Ovary (tissue), 9 donors: ENCODE measurements around the gene LAMTOR4. TPM values are rescaled to one million over a fixed set of nuclear protein-coding genes. Genes with fewer than 3 reads are reported as not detected.

ENCODE experiments used
- DNase-seq, 5 donors: peaks; one replicate each; pipeline ENCODE4 v3.0.0-alpha.2; 2019 to 2020
- H3K27ac ChIP-seq, 2 donors: fragments of 200-600 bp; one replicate each; pipeline versions ENCODE4 v1.5.1 to v1.8.0; 2019 to 2022
- H3K27me3 ChIP-seq: fragments of 200-600 bp; one replicate; pipeline ENCODE4 v1.8.0; 2022
- H3K36me3 ChIP-seq: fragments of 200-600 bp; sonication (generic); one replicate; pipeline ENCODE4 v1.5.1; 2019
- H3K4me1 ChIP-seq: one replicate; pipeline ENCODE4 v1.8.1; 2013; ENCODE audit warnings: mild to moderate bottlenecking, moderate library complexity; ENCODE audit not compliant: insufficient read depth
- H3K4me3 ChIP-seq: fragments of 200-600 bp; sonication (generic); one replicate; pipeline ENCODE4 v1.5.1; 2017
- H3K9me3 ChIP-seq, 2 donors: fragments of 200-600 bp in 1 of 2; sonication (generic) in 1 of 2; one replicate each; pipeline versions ENCODE4 v1.5.1 to v1.8.1; 2013 to 2019; ENCODE audit warnings: mild to moderate bottlenecking in 1 of 2, moderate library complexity in 1 of 2
- CTCF ChIP-seq, 3 donors: fragments of 450-650 bp in 2 of 3; fragments of 200-600 bp in 1 of 3; IDR thresholded peaks; one replicate each; pipeline versions ENCODE4 v1.5.1 to v1.8.0; 2016 to 2022; ENCODE audit warnings: antibody characterized with exemption in 3 of 3, mild to moderate bottlenecking in 1 of 3
- EP300 ChIP-seq: sonication (generic); formaldehyde crosslinking; IDR thresholded peaks from one replicate; pipeline ENCODE4 v1.6.1; 2017; ENCODE audit warnings: antibody characterized with exemption
- POLR2A ChIP-seq: fragments of 450-650 bp; IDR thresholded peaks from one replicate; pipeline ENCODE4 v1.6.1; 2017; ENCODE audit warnings: antibody characterized with exemption, mild to moderate bottlenecking, moderate library complexity
- WGBS, 3 donors: extraction: QIAGEN DNeasy Blood & Tissue Kit in 1 of 3; methylation state at CpG; one replicate each; pipeline versions ENCODE4 v1.1.5 to v1.1.7; 2013 to 2017; 5-methylcytosine and 5-hydroxymethylcytosine counted together
- intact Hi-C, 4 donors: fragments of 100-400 bp; cut with DNase I; formaldehyde crosslinking; loops; one replicate each; pipeline versions ENCODE4 v1.11.0 to v1.15.1; 2022 to 2023
- polyA plus RNA-seq, 2 donors: library from polyadenylated mRNA; stranded (reverse); fragments of 200-250 nt in 1 of 2; fragments of 350-450 nt in 1 of 2; fragmentation: Illumina TruSeq in 1 of 2; extraction: RNeasy Lipid Tissue Mini Kit (QIAGEN cat#74804) in 1 of 2; gene quantifications; one replicate each; pipeline ENCODE4 v1.2.3, GENCODE V29; 2013 to 2014
- total RNA-seq, 7 donors: library from RNA; depleted of rRNA in 2 of 7; stranded (reverse); fragments of >200 nt in 2 of 7; fragmentation: NEBNext Ultra II Directional in 3 of 7; extraction: Animal tissue kit (Norgen Biotek cat#: 25700) in 3 of 7; gene quantifications; one replicate each; pipeline versions ENCODE4 v1.1.0 to v1.2.4, GENCODE V29; 2016 to 2023
- donor health status: DM: no; HTN: no; CAD: no; lungs with moderate emphysema.
- donor health status: DM: no; HTN: no; CAD: no.
- donor health status: Bipolar disorder and iron deficiency.
- donor health status: DM: yes; HTN: yes; CAD: no.
- donor health status: DM: no; HTN: no; CAD: no.
- donor health status: DM: yes; HTN: yes; CAD: no.

Gene LAMTOR4
- total and polyA plus RNA-seq, 9 donors = 10.3 to 246 (median 108) TPM

GRCh38 chr7:100111914-100112313 lies 36.8 kb upstream of the LAMTOR4 start:
- Histone ChIP-seq H3K4me1 (no peaks in the 10 kb centered on the region), H3K4me3 (no peak overlapping the region)
- 81 to 85% (median 85%) methylated on average over 13 of the region's 13 CpGs for WGBS, 3 donors

GRCh38 chr7:100115026-100115425 lies 33.7 kb upstream of the LAMTOR4 start:
- Histone ChIP-seq H3K27ac (no peak overlapping the region), H3K9me3 (no peaks in the 10 kb centered on the region), H3K27me3 (no peaks in the 10 kb centered on the region), H3K4me3 (no peak overlapping the region), H3K4me1 (no peaks in the 10 kb centered on the region), H3K36me3 (no peaks in the 10 kb centered on the region)
- no peak for DNase-seq
- intact Hi-C loops = no loop called here
- 88 to 95% (median 92%) methylated on average over 7 of the region's 7 CpGs for WGBS, 3 donors
- TF ChIP-seq POLR2A = no peak
- TF ChIP-seq EP300 = no peak
- TF ChIP-seq CTCF (IDR thresholded peaks at IDR 0.05) = no peak

More at GRCh38 chr7:100111914-100112313, 36.8 kb upstream of the LAMTOR4 start:
- H3K36me3 ChIP-seq = no peaks in the 10 kb centered on the region
- H3K27me3 ChIP-seq = no peaks in the 10 kb centered on the region
- no peak for DNase-seq
- no peaks in the 10 kb centered on the region for H3K9me3 ChIP-seq
- intact Hi-C loops = no loop called here
- H3K27ac ChIP-seq = no peak overlapping the region
- TF ChIP-seq EP300 = no peak
- no peak for TF ChIP-seq CTCF (IDR thresholded peaks at IDR 0.05)
- TF ChIP-seq POLR2A = no peak

- Histone ChIP-seq H3K4me3 (peak overlapping the region; percentile 86), H3K27me3 (no peaks in the 10 kb centered on the region), H3K9me3 (no peaks in the 10 kb centered on the region), H3K27ac (peak overlapping the region in 1 of 2 donors; percentile 90), H3K36me3 (no peaks in the 10 kb centered on the region), H3K4me1 (no peaks in the 10 kb centered on the region)
- intact Hi-C loops = no loop called here
- no peak for DNase-seq
- no peak for TF ChIP-seq CTCF (IDR thresholded peaks at IDR 0.05)
- TF ChIP-seq EP300 = no peak
- no peak for TF ChIP-seq POLR2A
- WGBS, 3 donors = 12 to 15% (median 14%) methylated on average over 18 of the region's 18 CpGs
Observed at GRCh38 chr7:100118388-100119071, 30.2 kb upstream of the LAMTOR4 start.

GRCh38 chr7:100119072-100119969 lies 29.4 kb upstream of the LAMTOR4 start, which contains the start of the genes CNPY4 and TAF6:
Gene CNPY4 (plus strand): TSS chr7:100119634. CDS start chr7:100119745, 111 bp downstream.
Gene TAF6 (minus strand): TSS chr7:100119358. CDS start chr7:100114209, 5,149 bp downstream.
- Histone ChIP-seq H3K4me1 (no peaks in the 10 kb centered on the region), H3K36me3 (no peaks in the 10 kb centered on the region), H3K4me3 (peak within 1 kb of the TSS; percentile 86), H3K27ac (peak within 1 kb of the TSS; percentile 70 to 90), H3K27me3 (no peaks in the 10 kb centered on the region), H3K9me3 (no peaks in the 10 kb centered on the region)
- intact Hi-C loops = no loop called here
- TF ChIP-seq POLR2A (peak; percentile 61), CTCF (IDR thresholded peaks at IDR 0.05) (no peak)
- DNase-seq = peak; percentile 95 to 98 (median 96)
- 0 to 1% (median 0%) methylated on average over 43 to 49 of the region's 49 CpGs for WGBS, 3 donors
